ENCODE data around the gene MICAL2. TPM values are rescaled to one million over a fixed set of nuclear protein-coding genes. Genes with fewer than 3 reads are reported as not detected.

MICAL2 gene
- total RNA-seq, 1 experiment from 2014 or later = 37.4 TPM

GRCh38 chr11:12248330-12248729 is 137.9 kb downstream of the MICAL2 start (continued):
- TF ChIP-seq EZH2 (IDR thresholded peaks at IDR 0.05) (no peak), CEBPB (IDR thresholded peaks at IDR 0.05; ENCODE audit: low read depth) (no peak), REST (IDR thresholded peaks at IDR 0.05; ENCODE audit: low read depth) (no peak)
- TF ChIP-seq, protein P1, sequence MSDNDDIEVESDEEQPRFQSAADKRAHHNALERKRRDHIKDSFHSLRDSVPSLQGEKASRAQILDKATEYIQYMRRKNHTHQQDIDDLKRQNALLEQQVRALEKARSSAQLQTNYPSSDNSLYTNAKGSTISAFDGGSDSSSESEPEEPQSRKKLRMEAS (IDR thresholded peaks at IDR 0.05) = no peak

- H3K9me3 ChIP-seq (ENCODE audit: control insufficient read depth in 1 of 2, insufficient read depth in 1 of 2, low read depth in 1 of 2, low read length in 2 of 2) = no peaks in the 10 kb centered on the region
- ChIA-PET POLR2A (no interaction called here), CTCF (no interaction called here), RAD21 (ENCODE audit: low non-redundant PET in 1 of 2, low total read pairs in 2 of 2, uncharacterized antibody in 2 of 2, unreplicated experiment in 2 of 2) (no interaction called here)
- H3K9ac ChIP-seq (ENCODE audit: low read length) = no peak overlapping the region
- H3K36me3 ChIP-seq (ENCODE audit: control insufficient read depth in 1 of 2, insufficient read depth in 2 of 2, low read length in 2 of 2) = no peaks in the 10 kb centered on the region
- intact Hi-C loops (cut with micrococcal nuclease) = no loop called here
- no peak overlapping the region for H3K4me2 ChIP-seq (ENCODE audit: low read length)
- H3K27me3 ChIP-seq (ENCODE audit: insufficient read depth, low read length) = no peaks in the 10 kb centered on the region
- H3K27ac ChIP-seq (ENCODE audit: low read depth, low read length) = no peak overlapping the region
- H3K79me2 ChIP-seq (ENCODE audit: insufficient read depth, low read length) = no peaks in the 10 kb centered on the region
- H3K4me3 ChIP-seq (replicated peaks in 1 of 2; ENCODE audit: low read depth in 1 of 2, low read length in 2 of 2) = no peak overlapping the region
- BruUV-seq (replicated peaks) = no TSS peak
- no peaks in the 10 kb centered on the region for H3K9me2 ChIP-seq (ENCODE audit: insufficient read depth)
- DNase-seq (ENCODE audit: low read depth, low spot score) = no peak
- peaks cover 11 to 13% of the 10 kb centered on the region in 2 experiments; a peak in 3 of 4 replicates for H3K4me1 ChIP-seq (ENCODE audit: control insufficient read depth in 1 of 2, insufficient read depth in 2 of 2, low read length in 2 of 2)
- no peaks in the 10 kb centered on the region for H4K20me1 ChIP-seq (ENCODE audit: insufficient read depth)
- H2AFZ ChIP-seq (ENCODE audit: low read depth, low read length, poor library complexity, severe bottlenecking) = no peak overlapping the region
- ATAC-seq = no peak
- TF ChIP-seq CEBPB (IDR thresholded peaks at IDR 0.05; ENCODE audit: low read depth) (no peak), CBX3 (IDR thresholded peaks at IDR 0.05; ENCODE audit: low read depth) (no peak), TCF7L2 (IDR thresholded peaks at IDR 0.05; ENCODE audit: borderline replicate concordance, extremely low read depth, insufficient read depth, insufficient read length) (no peak), ZNF274 (IDR thresholded peaks at IDR 0.05; ENCODE audit: low read depth, low read length) (no peak), FOSL1 (IDR thresholded peaks at IDR 0.05; ENCODE audit: low read depth) (no peak), POLR2A (IDR thresholded peaks at IDR 0.05; ENCODE audit: borderline replicate concordance, extremely low read depth, insufficient read depth, insufficient read length) (no peak), YY1 (IDR thresholded peaks at IDR 0.05; ENCODE audit: extremely low read depth, insufficient replicate concordance, low read depth, low read length) (no peak), SP1 (IDR thresholded peaks at IDR 0.05; ENCODE audit: low read depth) (no peak), CTCF (IDR thresholded peaks at IDR 0.05 in 2 of 3, conservative IDR thresholded peaks at IDR 0.05 in 1 of 3; ENCODE audit: borderline replicate concordance in 1 of 3, insufficient read depth in 1 of 3, low read depth in 2 of 3, low read length in 2 of 3) (no peak), ZFX (IDR thresholded peaks at IDR 0.05) (no peak), SRF (IDR thresholded peaks at IDR 0.05; ENCODE audit: low read depth) (no peak), EGR1 (IDR thresholded peaks at IDR 0.05; ENCODE audit: low read depth) (no peak)
- TF ChIP-seq, protein P1 (IDR thresholded peaks at IDR 0.05) = no peak
- TF ChIP-seq, protein P2, sequence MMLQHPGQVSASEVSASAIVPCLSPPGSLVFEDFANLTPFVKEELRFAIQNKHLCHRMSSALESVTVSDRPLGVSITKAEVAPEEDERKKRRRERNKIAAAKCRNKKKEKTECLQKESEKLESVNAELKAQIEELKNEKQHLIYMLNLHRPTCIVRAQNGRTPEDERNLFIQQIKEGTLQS (IDR thresholded peaks at IDR 0.05) = no peak
- TF ChIP-seq, protein P3, sequence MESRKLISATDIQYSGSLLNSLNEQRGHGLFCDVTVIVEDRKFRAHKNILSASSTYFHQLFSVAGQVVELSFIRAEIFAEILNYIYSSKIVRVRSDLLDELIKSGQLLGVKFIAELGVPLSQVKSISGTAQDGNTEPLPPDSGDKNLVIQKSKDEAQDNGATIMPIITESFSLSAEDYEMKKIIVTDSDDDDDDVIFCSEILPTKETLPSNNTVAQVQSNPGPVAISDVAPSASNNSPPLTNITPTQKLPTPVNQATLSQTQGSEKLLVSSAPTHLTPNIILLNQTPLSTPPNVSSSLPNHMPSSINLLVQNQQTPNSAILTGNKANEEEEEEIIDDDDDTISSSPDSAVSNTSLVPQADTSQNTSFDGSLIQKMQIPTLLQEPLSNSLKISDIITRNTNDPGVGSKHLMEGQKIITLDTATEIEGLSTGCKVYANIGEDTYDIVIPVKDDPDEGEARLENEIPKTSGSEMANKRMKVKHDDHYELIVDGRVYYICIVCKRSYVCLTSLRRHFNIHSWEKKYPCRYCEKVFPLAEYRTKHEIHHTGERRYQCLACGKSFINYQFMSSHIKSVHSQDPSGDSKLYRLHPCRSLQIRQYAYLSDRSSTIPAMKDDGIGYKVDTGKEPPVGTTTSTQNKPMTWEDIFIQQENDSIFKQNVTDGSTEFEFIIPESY (IDR thresholded peaks at IDR 0.05; ENCODE audit: extremely low read depth, insufficient replicate concordance, low read length) = no peak
These were observed 139.3 kb downstream of the MICAL2 start for GRCh38 chr11:12249590-12250260.

Measured in HCT116 (cell line).